Mucosa of descending colon (tissue), 3 donors: ENCODE data around the gene LANCL2. TPM values are rescaled to one million over a fixed set of nuclear protein-coding genes. Genes with fewer than 3 reads are reported as not detected.

Experiments used
- ATAC-seq: fragments of 200-7000 bp; cut with Tn5 transposase; one replicate; pipeline ENCODE4 v1.9.1; 2020; ENCODE audit warnings: mild to moderate bottlenecking, moderate library complexity
- DNase-seq, 3 donors: peaks; one replicate each; pipeline ENCODE4 v3.0.0-alpha.2; 2020
- H3K36me3 ChIP-seq: fragments of 200-600 bp; one replicate; pipeline ENCODE4 v1.8.0; 2021; ENCODE audit warnings: low read depth, mild to moderate bottlenecking
- H3K4me1 ChIP-seq: fragments of 200-600 bp; one replicate; pipeline ENCODE4 v1.8.0; 2021; ENCODE audit warnings: low read depth, mild to moderate bottlenecking
- H3K4me3 ChIP-seq: fragments of 200-600 bp; one replicate; pipeline ENCODE4 v1.8.0; 2021; ENCODE audit warnings: mild to moderate bottlenecking
- H3K9me3 ChIP-seq: fragments of 200-600 bp; one replicate; pipeline ENCODE4 v1.8.0; 2021; ENCODE audit warnings: mild to moderate bottlenecking
- intact Hi-C, 2 donors: fragments of 100-400 bp; cut with DNase I in 1 of 2; cut with micrococcal nuclease in 1 of 2; formaldehyde crosslinking; loops; one replicate each; pipeline versions ENCODE4 v1.11.0 to v1.11.1; 2022; cut with DNase I, micrococcal nuclease
- total RNA-seq, 3 donors: library from RNA; stranded (reverse); fragmentation: NEBNext Ultra II Directional in 2 of 3; extraction: Animal tissue kit (Norgen Biotek cat#: 25700) in 2 of 3; gene quantifications; one replicate each; pipeline versions ENCODE4 v1.2.1 to v1.2.4, GENCODE V29; 2021 to 2023
- TF ChIP-seq, protein P1 (sequence below): fragments of 200-600 bp; IDR thresholded peaks from one replicate; pipeline ENCODE4 v1.8.0; 2022; ENCODE audit warnings: antibody characterized with exemption, mild to moderate bottlenecking
- donor health status: DM: no; HTN: no; CAD: no; lungs with moderate emphysema.
- donor health status: DM: no; HTN: no; CAD: no.
- donor health status: DM: no; HTN: yes; CAD: no.

The LANCL2 gene
- total RNA-seq, 3 donors from 2014 or later = 15.3 to 18.0 (median 17.1) TPM

DNA sequence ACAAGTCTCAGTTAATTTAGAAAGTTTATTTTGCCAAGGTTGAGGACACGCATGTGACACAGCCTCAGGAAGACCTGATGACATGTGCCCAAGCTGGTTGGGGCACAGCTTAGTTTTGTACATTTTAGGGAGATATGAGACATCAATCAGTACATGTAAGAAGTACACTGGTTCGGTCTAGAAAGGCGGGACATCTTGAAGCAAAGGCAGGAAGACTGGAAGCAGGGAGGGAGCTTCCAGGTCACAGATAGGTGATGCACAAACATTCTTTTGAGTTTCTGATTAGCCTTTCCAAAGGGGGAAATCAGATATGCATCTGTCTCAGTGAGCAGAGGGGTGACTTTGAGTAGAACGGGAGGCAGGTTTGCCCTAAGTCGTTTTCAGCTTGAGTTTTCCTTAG is 29.4 kb upstream of the LANCL2 start:
- ATAC-seq (no peak), DNase-seq (no peak)
- no peaks in the 10 kb centered on the region for H3K9me3 ChIP-seq
- no peaks in the 10 kb centered on the region for H3K36me3 ChIP-seq
- TF ChIP-seq, protein P1, sequence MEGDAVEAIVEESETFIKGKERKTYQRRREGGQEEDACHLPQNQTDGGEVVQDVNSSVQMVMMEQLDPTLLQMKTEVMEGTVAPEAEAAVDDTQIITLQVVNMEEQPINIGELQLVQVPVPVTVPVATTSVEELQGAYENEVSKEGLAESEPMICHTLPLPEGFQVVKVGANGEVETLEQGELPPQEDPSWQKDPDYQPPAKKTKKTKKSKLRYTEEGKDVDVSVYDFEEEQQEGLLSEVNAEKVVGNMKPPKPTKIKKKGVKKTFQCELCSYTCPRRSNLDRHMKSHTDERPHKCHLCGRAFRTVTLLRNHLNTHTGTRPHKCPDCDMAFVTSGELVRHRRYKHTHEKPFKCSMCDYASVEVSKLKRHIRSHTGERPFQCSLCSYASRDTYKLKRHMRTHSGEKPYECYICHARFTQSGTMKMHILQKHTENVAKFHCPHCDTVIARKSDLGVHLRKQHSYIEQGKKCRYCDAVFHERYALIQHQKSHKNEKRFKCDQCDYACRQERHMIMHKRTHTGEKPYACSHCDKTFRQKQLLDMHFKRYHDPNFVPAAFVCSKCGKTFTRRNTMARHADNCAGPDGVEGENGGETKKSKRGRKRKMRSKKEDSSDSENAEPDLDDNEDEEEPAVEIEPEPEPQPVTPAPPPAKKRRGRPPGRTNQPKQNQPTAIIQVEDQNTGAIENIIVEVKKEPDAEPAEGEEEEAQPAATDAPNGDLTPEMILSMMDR = no peak
- intact Hi-C loops = no loop called here
- no peaks in the 10 kb centered on the region for H3K4me1 ChIP-seq
- H3K4me3 ChIP-seq = no peak overlapping the region

DNA sequence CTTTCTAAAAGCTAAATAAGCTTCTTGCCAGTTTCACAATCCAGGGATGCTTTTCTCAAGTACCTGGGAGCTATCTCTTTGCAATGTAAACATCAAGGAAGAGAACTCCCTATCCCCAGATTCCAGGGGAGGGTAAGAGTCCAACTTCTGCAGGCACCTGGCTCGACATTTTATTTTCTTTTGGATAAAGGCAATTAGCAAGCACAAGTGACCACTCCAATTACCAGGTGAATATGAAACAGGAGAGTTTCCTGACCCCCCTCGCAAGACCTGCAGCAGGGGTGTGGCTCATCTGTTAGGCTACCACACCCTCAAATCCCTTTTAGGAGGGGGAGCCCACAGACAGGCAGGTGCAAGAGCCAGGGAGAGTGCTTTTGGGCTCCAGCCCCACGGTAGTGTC is 28.6 kb upstream of the LANCL2 start:
- H3K4me3 ChIP-seq = no peak overlapping the region
- DNase-seq (no peak), ATAC-seq (no peak)
- TF ChIP-seq, protein P1 = no peak
- no peaks in the 10 kb centered on the region for H3K9me3 ChIP-seq
- no peaks in the 10 kb centered on the region for H3K4me1 ChIP-seq
- intact Hi-C loops = no loop called here
- H3K36me3 ChIP-seq = no peaks in the 10 kb centered on the region

DNA sequence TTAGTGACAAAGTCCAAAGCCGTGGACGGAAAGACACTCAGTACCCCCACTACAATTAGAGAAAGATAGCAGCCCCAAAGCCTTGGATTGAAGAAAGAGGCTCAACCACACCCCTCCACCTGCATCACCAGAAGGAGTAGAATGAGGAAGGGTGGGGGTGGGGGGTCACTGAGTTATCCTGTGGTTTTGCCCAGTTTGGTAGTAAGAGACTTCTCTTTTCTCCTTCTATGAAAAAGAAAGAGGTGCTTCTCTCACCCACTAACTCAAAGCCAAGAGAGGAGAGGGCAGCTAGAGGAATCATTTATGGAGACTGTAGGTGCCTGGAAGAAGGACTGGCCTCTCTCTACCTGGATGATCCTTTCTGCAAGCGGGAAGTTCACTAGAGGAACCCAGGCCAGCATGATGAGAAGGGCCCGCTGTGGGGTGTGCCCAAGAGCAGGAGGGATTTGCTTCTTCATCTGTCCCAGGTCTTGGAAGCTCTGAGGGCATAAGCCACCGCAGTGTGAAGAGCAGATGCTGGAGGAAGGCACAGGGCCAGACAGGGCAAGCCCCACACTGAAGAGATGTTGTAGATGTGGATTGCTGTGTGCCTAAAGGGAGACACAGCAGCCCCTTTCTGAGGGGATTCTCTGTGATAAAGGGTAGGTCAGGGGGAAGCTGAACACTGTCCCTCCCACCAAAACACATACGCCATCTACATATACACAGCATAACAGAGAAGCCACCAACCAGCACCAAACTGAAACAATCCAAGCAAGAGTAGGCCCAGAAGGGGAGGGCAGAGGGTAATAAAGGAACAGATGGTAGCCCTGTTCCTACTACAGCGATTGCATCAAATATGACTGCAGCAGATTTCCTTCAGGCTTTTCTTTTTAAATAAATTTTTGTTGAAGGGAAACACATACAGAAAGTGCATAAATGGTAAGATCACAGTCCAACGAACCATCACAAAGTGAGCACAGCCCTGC is 25.8 kb upstream of the LANCL2 start:
- ATAC-seq (peak; percentile 49), DNase-seq (no peak)
- Histone ChIP-seq H3K4me3 (no peak overlapping the region), H3K9me3 (no peaks in the 10 kb centered on the region), H3K4me1 (no peaks in the 10 kb centered on the region), H3K36me3 (no peaks in the 10 kb centered on the region)
- TF ChIP-seq, protein P1 = no peak
- intact Hi-C loops = no loop called here

DNA sequence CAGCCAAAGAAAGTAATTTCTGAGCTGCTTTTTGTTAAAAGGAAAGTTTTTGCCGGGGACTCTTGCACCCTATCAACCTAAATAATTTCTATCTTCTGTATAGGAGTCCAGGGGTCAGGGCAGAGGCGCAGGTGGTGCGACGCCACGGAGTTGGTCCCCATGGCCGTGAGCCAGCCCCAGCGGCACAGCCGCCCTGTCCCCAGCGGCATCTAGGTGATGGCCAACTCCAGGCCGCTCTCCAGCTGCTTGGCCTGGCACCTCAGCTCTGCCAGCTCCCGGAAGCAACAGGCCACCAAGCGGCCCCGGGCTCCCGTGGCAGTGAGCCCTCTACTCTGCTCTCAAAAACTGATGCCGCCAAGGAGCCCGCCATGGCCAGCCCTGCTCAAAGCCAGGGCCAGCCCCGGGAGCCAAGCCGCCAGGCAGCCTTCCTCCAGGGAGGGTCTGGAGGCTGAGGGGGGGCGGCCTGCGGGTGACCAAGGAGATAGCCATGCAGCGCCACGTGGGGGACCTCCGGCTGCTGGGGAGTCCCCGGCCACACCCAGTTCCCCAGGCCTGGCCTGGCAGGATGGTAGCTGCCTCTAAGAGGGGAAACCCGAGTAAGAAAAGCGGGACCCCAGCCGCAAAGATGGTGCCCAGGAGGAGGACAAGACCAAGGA is 22.8 kb upstream of the LANCL2 start:
- Histone ChIP-seq H3K9me3 (no peaks in the 10 kb centered on the region), H3K36me3 (no peaks in the 10 kb centered on the region), H3K4me3 (no peak overlapping the region), H3K4me1 (no peaks in the 10 kb centered on the region)
- ATAC-seq (no peak), DNase-seq (no peak)
- TF ChIP-seq, protein P1 = no peak
- intact Hi-C loops = no loop called here

DNA sequence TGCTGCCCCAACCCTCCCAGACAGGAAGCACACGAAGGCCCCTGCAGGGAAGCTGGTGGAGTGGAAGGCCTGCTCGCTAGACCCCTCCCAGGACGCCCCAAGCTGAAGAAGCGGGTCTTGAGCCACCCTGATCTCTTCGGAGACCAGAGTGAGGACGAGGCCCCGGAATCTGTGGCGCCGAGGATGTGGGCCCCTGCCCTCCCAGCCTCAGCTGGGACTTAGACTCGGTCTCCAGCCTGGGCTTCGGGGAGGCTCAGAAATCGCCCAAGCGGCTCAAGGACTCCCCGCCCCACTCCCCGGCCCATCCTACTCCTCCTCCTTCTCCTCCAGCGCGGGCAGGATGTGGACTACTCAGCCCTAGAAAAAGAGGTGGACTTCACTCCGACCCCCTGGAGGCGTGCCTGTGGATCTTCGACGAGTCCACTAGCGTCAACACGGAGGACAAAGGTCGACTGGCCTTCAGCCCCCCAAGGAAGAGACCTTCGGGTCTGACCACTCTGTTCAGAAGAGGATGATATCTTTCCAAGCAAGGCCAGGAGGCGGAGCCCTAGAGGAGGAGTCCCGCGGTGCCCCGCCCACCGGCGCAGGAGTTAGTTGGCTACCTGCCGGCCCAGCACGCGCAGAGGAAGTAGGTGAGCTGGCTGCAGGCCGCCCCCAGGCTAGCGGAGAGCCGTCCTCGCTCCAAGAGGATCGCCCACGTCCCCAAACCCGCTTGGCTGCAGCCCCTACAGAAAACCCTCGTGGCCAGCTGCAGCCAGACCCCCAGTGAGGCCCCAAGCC is 21.9 kb upstream of the LANCL2 start:
- DNase-seq (no peak), ATAC-seq (no peak)
- TF ChIP-seq, protein P1 = no peak
- H3K36me3 ChIP-seq = no peaks in the 10 kb centered on the region
- intact Hi-C loops = no loop called here
- no peaks in the 10 kb centered on the region for H3K9me3 ChIP-seq
- no peak overlapping the region for H3K4me3 ChIP-seq
- no peaks in the 10 kb centered on the region for H3K4me1 ChIP-seq
